Activated gamma-delta T cell (primary cell): ENCODE results near the gene ZNF22.
"Not testable (repeated sequence)": the region's sequence is repeated elsewhere in the genome, so short reads cannot be mapped to it uniquely, and the experiment has no call there.

ENCODE experiments used
- DNase-seq: peaks from one replicate; lab custom pipeline; 2025; lab: John Stamatoyannopoulos, UW

The ZNF22 gene

GRCh38 chr10:44991571-44991970 lies 9.2 kb upstream of the ZNF22 start:
- no peak for DNase-seq

GRCh38 chr10:44992070-44992731 lies 8.5 kb upstream of the ZNF22 start:
- no peak for DNase-seq

- DNase-seq, result no peak
Observed at GRCh38 chr10:44992732-44993225, 7.9 kb upstream of the ZNF22 start.

- no peak for DNase-seq
Observed at GRCh38 chr10:44993226-44993921, 7.3 kb upstream of the ZNF22 start.

- no peak for DNase-seq
Observed at GRCh38 chr10:44993922-44994751, 6.6 kb upstream of the ZNF22 start.

- no peak for DNase-seq
Observed at GRCh38 chr10:44994752-44995530, 5.8 kb upstream of the ZNF22 start.

- DNase-seq, result no peak
Observed at GRCh38 chr10:44995581-44995913, 5.2 kb upstream of the ZNF22 start.

- DNase-seq, result no peak
Observed at GRCh38 chr10:44995914-44996669, 4.6 kb upstream of the ZNF22 start.

- no peak for DNase-seq
Observed at GRCh38 chr10:44997105-44997748, 3.5 kb upstream of the ZNF22 start.

GRCh38 chr10:44998146-44998631 lies 2.5 kb upstream of the ZNF22 start:
- no peak for DNase-seq

- no peak for DNase-seq
Observed at GRCh38 chr10:45000138-45000751, 478 bp upstream of the ZNF22 start.

GRCh38 chr10:45001381-45002148 lies 842 bp downstream of the ZNF22 start:
- DNase-seq, result no peak

GRCh38 chr10:45003432-45004000 lies 2.8 kb downstream of the ZNF22 start:
- no peak for DNase-seq

- no peak for DNase-seq
Observed at GRCh38 chr10:45004661-45005060, 3.9 kb downstream of the ZNF22 start.

- no peak for DNase-seq
Observed at GRCh38 chr10:45005284-45005683, 4.6 kb downstream of the ZNF22 start.

- no peak for DNase-seq
Observed at GRCh38 chr10:45006276-45007030, 5.7 kb downstream of the ZNF22 start.

GRCh38 chr10:45008524-45009161 lies 7.9 kb downstream of the ZNF22 start:
- DNase-seq, result no peak

GRCh38 chr10:45014557-45014956 lies 13.8 kb downstream of the ZNF22 start:
- not testable (repeated sequence) for DNase-seq
